Measurements from ENCODE around the gene RBBP4.
"Not testable (repeated sequence)": the region's sequence is repeated elsewhere in the genome, so short reads cannot be mapped to it uniquely, and the experiment has no call there.

Gene RBBP4

DNA sequence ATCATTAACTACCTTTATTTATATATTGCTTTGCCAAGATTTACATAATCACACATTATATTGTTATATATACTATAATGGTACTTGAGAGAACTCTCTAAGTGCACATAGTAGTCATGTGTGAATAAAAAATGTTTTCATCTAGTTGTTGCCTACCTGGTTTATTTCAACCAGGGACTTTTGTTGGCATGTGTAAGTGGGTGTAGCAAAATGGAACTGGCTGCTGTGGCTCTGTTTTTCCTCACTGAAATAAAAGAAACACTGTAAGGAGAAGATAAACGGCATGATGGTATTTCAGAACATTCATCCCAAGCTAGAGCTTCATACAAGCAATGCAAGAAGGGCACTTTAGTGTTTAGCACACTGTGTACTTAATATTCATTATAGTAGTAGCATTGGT lies 14.9 kb downstream of the RBBP4 start:
- Histone ChIP-seq H3K79me2 (ENCODE audit: insufficient read depth, low read length) (peaks cover 79% of the 10 kb centered on the region), H2AFZ (ENCODE audit: low read depth, low read length) (no peak overlapping the region), H3K36me3 (ENCODE audit: insufficient read depth, low read length) (peaks cover 98% of the 10 kb centered on the region), H3K9ac (ENCODE audit: low read depth, low read length) (no peak overlapping the region), H3K4me2 (ENCODE audit: insufficient read depth, low read length) (no peak overlapping the region), H4K20me1 (ENCODE audit: insufficient read depth, low read length) (peaks cover 43% of the 10 kb centered on the region), H3K27ac (ENCODE audit: low read length) (no peak overlapping the region), H3K4me1 (ENCODE audit: insufficient read depth, low read length) (0 out of 2 replicates have a peak, but pooled peaks cover under 1% of the 10 kb centered on the region), H3K27me3 (ENCODE audit: insufficient read depth, low read length, poor library complexity) (no peaks in the 10 kb centered on the region), H3K9me3 (ENCODE audit: insufficient read depth, low read length, severe bottlenecking) (no peaks in the 10 kb centered on the region), H3K4me3 (ENCODE audit: low read depth in 1 of 2, low read length in 2 of 2) (no peak overlapping the region)
- no peak for ATAC-seq (ENCODE audit: insufficient read depth, low read depth)
- no peak for DNase-seq
- TF ChIP-seq, protein P1, sequence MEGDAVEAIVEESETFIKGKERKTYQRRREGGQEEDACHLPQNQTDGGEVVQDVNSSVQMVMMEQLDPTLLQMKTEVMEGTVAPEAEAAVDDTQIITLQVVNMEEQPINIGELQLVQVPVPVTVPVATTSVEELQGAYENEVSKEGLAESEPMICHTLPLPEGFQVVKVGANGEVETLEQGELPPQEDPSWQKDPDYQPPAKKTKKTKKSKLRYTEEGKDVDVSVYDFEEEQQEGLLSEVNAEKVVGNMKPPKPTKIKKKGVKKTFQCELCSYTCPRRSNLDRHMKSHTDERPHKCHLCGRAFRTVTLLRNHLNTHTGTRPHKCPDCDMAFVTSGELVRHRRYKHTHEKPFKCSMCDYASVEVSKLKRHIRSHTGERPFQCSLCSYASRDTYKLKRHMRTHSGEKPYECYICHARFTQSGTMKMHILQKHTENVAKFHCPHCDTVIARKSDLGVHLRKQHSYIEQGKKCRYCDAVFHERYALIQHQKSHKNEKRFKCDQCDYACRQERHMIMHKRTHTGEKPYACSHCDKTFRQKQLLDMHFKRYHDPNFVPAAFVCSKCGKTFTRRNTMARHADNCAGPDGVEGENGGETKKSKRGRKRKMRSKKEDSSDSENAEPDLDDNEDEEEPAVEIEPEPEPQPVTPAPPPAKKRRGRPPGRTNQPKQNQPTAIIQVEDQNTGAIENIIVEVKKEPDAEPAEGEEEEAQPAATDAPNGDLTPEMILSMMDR (IDR thresholded peaks at IDR 0.05; ENCODE audit: borderline replicate concordance, extremely low read depth, low read length, poor library complexity, severe bottlenecking): no peak
- TF ChIP-seq EZH2 (IDR thresholded peaks at IDR 0.05; ENCODE audit: borderline replicate concordance, low read depth, low read length, severe bottlenecking): no peak

DNA sequence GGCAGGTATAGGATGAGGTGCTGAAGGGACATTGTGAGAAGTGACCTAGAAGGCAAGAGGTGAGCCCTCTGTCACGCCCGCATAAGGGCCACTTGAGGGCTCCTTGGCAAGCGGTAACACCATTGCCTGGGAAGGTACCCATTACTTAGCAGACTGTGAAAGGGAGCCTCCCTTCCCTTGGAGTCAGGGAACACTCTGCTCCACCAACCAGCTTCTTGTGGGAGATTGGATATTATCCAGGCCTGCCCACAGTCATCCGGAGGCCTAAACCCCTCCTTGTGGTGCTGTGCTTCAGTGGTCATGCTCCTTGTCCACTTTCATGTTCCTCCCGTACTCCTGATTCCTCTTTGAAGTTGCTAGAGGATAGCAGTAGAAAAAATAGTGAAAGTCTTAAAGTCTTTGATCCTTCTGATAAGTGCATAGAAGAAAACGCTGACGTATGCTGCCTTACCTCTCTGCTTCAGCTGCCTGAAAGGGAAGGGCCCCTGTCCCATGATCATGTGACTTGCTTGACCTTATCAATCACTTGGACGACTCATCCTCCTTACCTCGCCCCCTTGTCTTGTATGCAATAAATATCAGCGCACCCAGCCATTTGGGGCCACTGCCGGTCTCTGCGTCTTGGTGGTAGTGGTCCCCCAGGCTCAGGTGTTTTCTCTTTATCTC lies 16.0 kb downstream of the RBBP4 start:
- H3K9me3 ChIP-seq (ENCODE audit: insufficient read depth, low read length, severe bottlenecking): no peaks in the 10 kb centered on the region
- no peak overlapping the region for H3K27ac ChIP-seq (ENCODE audit: low read length)
- DNase-seq: no peak
- no peak for TF ChIP-seq EZH2 (IDR thresholded peaks at IDR 0.05; ENCODE audit: borderline replicate concordance, low read depth, low read length, severe bottlenecking)
- TF ChIP-seq, protein P1 (IDR thresholded peaks at IDR 0.05; ENCODE audit: borderline replicate concordance, extremely low read depth, low read length, poor library complexity, severe bottlenecking): no peak
- ATAC-seq (ENCODE audit: insufficient read depth, low read depth): no peak
- no peak overlapping the region for H3K9ac ChIP-seq (ENCODE audit: low read depth, low read length)
- no peak overlapping the region for H2AFZ ChIP-seq (ENCODE audit: low read depth, low read length)
- H3K79me2 ChIP-seq (ENCODE audit: insufficient read depth, low read length): peaks cover 74% of the 10 kb centered on the region
- H3K4me2 ChIP-seq (ENCODE audit: insufficient read depth, low read length): no peak overlapping the region
- H3K4me3 ChIP-seq (ENCODE audit: low read depth in 1 of 2, low read length in 2 of 2): no peak overlapping the region
- H3K27me3 ChIP-seq (ENCODE audit: insufficient read depth, low read length, poor library complexity): no peaks in the 10 kb centered on the region
- no peaks in the 10 kb centered on the region for H3K4me1 ChIP-seq (ENCODE audit: insufficient read depth, low read length)
- peaks cover 42% of the 10 kb centered on the region; the same call in 1 of the 2 replicates for H4K20me1 ChIP-seq (ENCODE audit: insufficient read depth, low read length)
- H3K36me3 ChIP-seq (ENCODE audit: insufficient read depth, low read length): peaks cover 98% of the 10 kb centered on the region

DNA sequence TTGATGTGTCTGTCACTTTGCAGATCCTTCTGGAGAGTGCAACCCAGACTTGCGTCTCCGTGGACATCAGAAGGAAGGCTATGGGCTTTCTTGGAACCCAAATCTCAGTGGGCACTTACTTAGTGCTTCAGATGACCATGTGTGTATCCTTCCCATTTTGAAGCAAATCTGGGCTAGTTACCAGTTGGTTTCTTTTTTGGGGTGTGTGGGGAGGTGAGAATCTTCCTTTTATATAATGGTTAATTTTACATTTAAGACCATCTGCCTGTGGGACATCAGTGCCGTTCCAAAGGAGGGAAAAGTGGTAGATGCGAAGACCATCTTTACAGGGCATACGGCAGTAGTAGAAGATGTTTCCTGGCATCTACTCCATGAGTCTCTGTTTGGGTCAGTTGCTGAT lies 17.7 kb downstream of the RBBP4 start:
- H3K4me2 ChIP-seq (ENCODE audit: insufficient read depth, low read length); H3K4me1 ChIP-seq (ENCODE audit: insufficient read depth, low read length); H3K4me3 ChIP-seq (ENCODE audit: low read depth in 1 of 2, low read length in 2 of 2); H3K9me3 ChIP-seq (ENCODE audit: insufficient read depth, low read length, severe bottlenecking); H3K27me3 ChIP-seq (ENCODE audit: insufficient read depth, low read length, poor library complexity); H3K9ac ChIP-seq (ENCODE audit: low read depth, low read length); H3K27ac ChIP-seq (ENCODE audit: low read length); ATAC-seq (ENCODE audit: insufficient read depth, low read depth); H2AFZ ChIP-seq (ENCODE audit: low read depth, low read length); DNase-seq: not testable (repeated sequence)
- peaks cover 40% of the 10 kb centered on the region; the same call in 1 of the 2 replicates for H4K20me1 ChIP-seq (ENCODE audit: insufficient read depth, low read length)
- H3K79me2 ChIP-seq (ENCODE audit: insufficient read depth, low read length): peaks cover 68% of the 10 kb centered on the region
- H3K36me3 ChIP-seq (ENCODE audit: insufficient read depth, low read length): peaks cover 98% of the 10 kb centered on the region

DNA sequence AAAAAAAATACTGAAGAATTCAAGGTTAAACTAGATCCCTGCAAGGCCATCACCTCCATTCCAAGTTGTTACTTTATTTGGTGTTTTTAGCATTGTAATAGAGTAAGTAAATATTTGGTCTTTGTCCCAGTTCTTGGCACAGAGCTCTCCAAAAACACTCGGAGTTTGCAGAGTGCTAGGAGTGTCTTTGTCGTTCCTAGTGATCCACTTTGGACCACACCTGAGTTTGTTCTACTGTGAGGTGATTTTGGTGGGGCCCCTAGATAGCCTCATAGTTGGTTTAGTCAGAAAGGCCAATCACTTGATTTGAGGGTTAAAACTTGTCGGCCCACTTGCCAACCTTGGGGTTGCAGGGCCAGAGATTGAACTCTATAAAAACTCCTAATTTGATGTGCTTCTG lies 25.9 kb downstream of the RBBP4 start:
- no peaks in the 10 kb centered on the region for H3K4me1 ChIP-seq (ENCODE audit: insufficient read depth, low read length)
- H3K4me2 ChIP-seq (ENCODE audit: insufficient read depth, low read length): no peak overlapping the region
- no peak overlapping the region for H3K9ac ChIP-seq (ENCODE audit: low read depth, low read length)
- DNase-seq: no peak
- H3K4me3 ChIP-seq (ENCODE audit: low read depth in 1 of 2, low read length in 2 of 2): no peak overlapping the region
- no peaks in the 10 kb centered on the region for H3K9me3 ChIP-seq (ENCODE audit: insufficient read depth, low read length, severe bottlenecking)
- ATAC-seq (ENCODE audit: insufficient read depth, low read depth): no peak
- peaks cover 96% of the 10 kb centered on the region for H3K36me3 ChIP-seq (ENCODE audit: insufficient read depth, low read length)
- TF ChIP-seq EZH2 (IDR thresholded peaks at IDR 0.05; ENCODE audit: borderline replicate concordance, low read depth, low read length, severe bottlenecking): no peak
- TF ChIP-seq, protein P1 (IDR thresholded peaks at IDR 0.05; ENCODE audit: borderline replicate concordance, extremely low read depth, low read length, poor library complexity, severe bottlenecking): no peak
- peaks cover 9% of the 10 kb centered on the region; the same call in 1 of the 2 replicates for H4K20me1 ChIP-seq (ENCODE audit: insufficient read depth, low read length)
- H3K27me3 ChIP-seq (ENCODE audit: insufficient read depth, low read length, poor library complexity): no peaks in the 10 kb centered on the region
- peaks cover 13% of the 10 kb centered on the region; the same call in 1 of the 2 replicates for H3K79me2 ChIP-seq (ENCODE audit: insufficient read depth, low read length)
- H3K27ac ChIP-seq (ENCODE audit: low read length): no peak overlapping the region
- H2AFZ ChIP-seq (ENCODE audit: low read depth, low read length): no peak overlapping the region

DNA sequence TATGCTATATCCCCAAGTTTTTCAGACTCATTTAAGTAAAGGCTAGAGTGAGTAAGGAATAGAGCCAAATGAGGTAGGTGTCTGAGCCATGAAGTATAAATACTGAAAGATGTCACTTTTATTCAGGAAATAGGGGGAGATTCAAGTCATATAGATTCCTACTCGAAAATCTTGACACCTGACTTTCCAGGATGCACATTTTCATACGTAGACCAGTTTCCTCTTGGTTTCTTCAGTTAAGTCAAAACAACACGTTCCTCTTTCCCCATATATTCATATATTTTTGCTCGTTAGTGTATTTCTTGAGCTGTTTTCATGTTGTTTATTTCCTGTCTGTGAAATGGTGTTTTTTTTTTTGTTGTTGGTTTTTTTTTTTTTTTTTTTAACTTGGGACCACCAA lies 29.0 kb downstream of the RBBP4 start:
- not testable (repeated sequence) for H3K4me2 ChIP-seq (ENCODE audit: insufficient read depth, low read length); H3K4me1 ChIP-seq (ENCODE audit: insufficient read depth, low read length); H3K79me2 ChIP-seq (ENCODE audit: insufficient read depth, low read length); H3K27ac ChIP-seq (ENCODE audit: low read length); DNase-seq; H2AFZ ChIP-seq (ENCODE audit: low read depth, low read length); H3K4me3 ChIP-seq (ENCODE audit: low read depth in 1 of 2, low read length in 2 of 2); H3K9ac ChIP-seq (ENCODE audit: low read depth, low read length); H4K20me1 ChIP-seq (ENCODE audit: insufficient read depth, low read length); H3K27me3 ChIP-seq (ENCODE audit: insufficient read depth, low read length, poor library complexity); H3K9me3 ChIP-seq (ENCODE audit: insufficient read depth, low read length, severe bottlenecking); ATAC-seq (ENCODE audit: insufficient read depth, low read depth)
- peaks cover 98% of the 10 kb centered on the region for H3K36me3 ChIP-seq (ENCODE audit: insufficient read depth, low read length)
